SKM-1 treated with dmso at 0.1 percent for 144 hours (cell line): ENCODE measurements around the gene GLRX2.
"Not testable (repeated sequence)": the region's sequence is repeated elsewhere in the genome, so short reads cannot be mapped to it uniquely, and the experiment has no call there.

ENCODE experiments used
- DNase-seq: peaks from one replicate; lab custom pipeline; 2025; ENCODE audit not compliant: unreplicated experiment; lab: John Stamatoyannopoulos, UW

GLRX2 gene

GRCh38 chr1:193104907-193105820 lies at the start of gene GLRX2:
Gene GLRX2 (minus strand): TSS chr1:193105414. CDS start chr1:193105382, 32 bp downstream.
- DNase-seq: peak; percentile 79

GRCh38 chr1:193144999-193145398 lies 39.8 kb upstream of the GLRX2 start:
- no peak for DNase-seq

GRCh38 chr1:193144361-193144938 lies 39.2 kb upstream of the GLRX2 start:
- DNase-seq: no peak

GRCh38 chr1:193143285-193143684 lies 38.1 kb upstream of the GLRX2 start:
- no peak for DNase-seq

GRCh38 chr1:193142409-193142808 lies 37.2 kb upstream of the GLRX2 start:
- no peak for DNase-seq

- DNase-seq: no peak
Measured at GRCh38 chr1:193141804-193142203, 36.6 kb upstream of the GLRX2 start.

GRCh38 chr1:193140254-193140653 lies 35.0 kb upstream of the GLRX2 start:
- DNase-seq: no peak

- no peak for DNase-seq
Measured at GRCh38 chr1:193131266-193131860, 26.1 kb upstream of the GLRX2 start.

GRCh38 chr1:193125369-193125768 lies 20.2 kb upstream of the GLRX2 start:
- no peak for DNase-seq

GRCh38 chr1:193123751-193124150 lies 18.5 kb upstream of the GLRX2 start:
- DNase-seq: no peak

- DNase-seq: peak; percentile 99
Measured at GRCh38 chr1:193121616-193122593, 16.7 kb upstream of the GLRX2 start, which contains the start of gene CDC73. Gene CDC73 (plus strand): TSS chr1:193122031. CDS start chr1:193122201, 170 bp downstream.

- no peak for DNase-seq
Measured at GRCh38 chr1:193120604-193121166, 15.5 kb upstream of the GLRX2 start.

- DNase-seq: no peak
Measured at GRCh38 chr1:193118803-193119730, 13.9 kb upstream of the GLRX2 start.

GRCh38 chr1:193118194-193118593 lies 13.0 kb upstream of the GLRX2 start:
- no peak for DNase-seq

- not testable (repeated sequence) for DNase-seq
Measured at GRCh38 chr1:193117167-193117566, 12.0 kb upstream of the GLRX2 start.

GRCh38 chr1:193115629-193116227 lies 10.5 kb upstream of the GLRX2 start:
- DNase-seq: no peak

GRCh38 chr1:193114485-193115095 lies 9.4 kb upstream of the GLRX2 start:
- no peak for DNase-seq

GRCh38 chr1:193113992-193114332 lies 8.7 kb upstream of the GLRX2 start:
- DNase-seq: no peak
